Inflammatory macrophage treated with lipopolysaccharide for 1 hour (primary cell): ENCODE results near the gene GNG4.
"Not testable (repeated sequence)": the region's sequence is repeated elsewhere in the genome, so short reads cannot be mapped to it uniquely, and the experiment has no call there.

Source experiments
- DNase-seq, 2 donors: peaks; one replicate each; pipeline ENCODE4 v3.0.0-alpha.2; 2020 to 2022

Gene GNG4

GRCh38 chr1:235579891-235580290, 69.7 kb downstream of the GNG4 start:
- DNase-seq = no peak

GRCh38 chr1:235575597-235575996, 74.0 kb downstream of the GNG4 start:
- DNase-seq = no peak

- no peak for DNase-seq
Measured at GRCh38 chr1:235573880-235574279, 75.7 kb downstream of the GNG4 start.

DNA sequence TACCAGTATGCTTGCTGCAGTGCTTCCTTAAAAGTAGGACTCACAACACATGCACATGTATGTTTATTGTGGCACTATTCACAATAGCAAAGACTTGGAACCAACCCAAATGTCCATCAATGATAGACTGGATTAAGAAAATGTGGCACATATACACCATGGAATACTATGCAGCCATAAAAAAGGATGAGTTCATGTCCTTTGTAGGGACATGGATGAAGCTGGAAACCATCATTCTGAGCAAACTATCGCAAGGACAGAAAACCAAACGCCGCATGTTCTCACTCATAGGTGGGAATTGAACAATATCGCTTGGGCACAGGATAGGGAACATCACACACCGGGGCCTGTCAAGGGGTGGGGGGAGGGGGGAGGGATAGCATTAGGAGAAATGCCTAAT, 76.6 kb downstream of the GNG4 start:
- not testable (repeated sequence) for DNase-seq

DNA sequence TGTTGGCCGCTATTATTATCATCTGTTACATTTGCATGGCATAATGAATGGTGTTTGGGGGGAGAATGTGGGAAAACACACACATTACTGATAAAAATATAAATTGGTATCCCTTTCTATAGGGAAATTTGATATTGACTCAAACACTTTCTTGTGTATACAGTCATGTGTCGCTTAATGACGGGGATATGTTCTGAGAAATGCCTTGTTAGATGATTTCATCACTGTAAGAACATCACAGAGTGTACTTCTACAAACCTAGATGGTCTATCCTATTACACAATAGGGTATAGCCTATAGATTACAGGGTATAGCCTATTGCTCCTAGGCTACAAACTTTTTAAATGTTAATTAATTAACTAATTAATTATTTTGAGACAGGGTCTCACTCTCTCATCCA, 78.1 kb downstream of the GNG4 start:
- DNase-seq = peak; percentile 33 to 49

DNA sequence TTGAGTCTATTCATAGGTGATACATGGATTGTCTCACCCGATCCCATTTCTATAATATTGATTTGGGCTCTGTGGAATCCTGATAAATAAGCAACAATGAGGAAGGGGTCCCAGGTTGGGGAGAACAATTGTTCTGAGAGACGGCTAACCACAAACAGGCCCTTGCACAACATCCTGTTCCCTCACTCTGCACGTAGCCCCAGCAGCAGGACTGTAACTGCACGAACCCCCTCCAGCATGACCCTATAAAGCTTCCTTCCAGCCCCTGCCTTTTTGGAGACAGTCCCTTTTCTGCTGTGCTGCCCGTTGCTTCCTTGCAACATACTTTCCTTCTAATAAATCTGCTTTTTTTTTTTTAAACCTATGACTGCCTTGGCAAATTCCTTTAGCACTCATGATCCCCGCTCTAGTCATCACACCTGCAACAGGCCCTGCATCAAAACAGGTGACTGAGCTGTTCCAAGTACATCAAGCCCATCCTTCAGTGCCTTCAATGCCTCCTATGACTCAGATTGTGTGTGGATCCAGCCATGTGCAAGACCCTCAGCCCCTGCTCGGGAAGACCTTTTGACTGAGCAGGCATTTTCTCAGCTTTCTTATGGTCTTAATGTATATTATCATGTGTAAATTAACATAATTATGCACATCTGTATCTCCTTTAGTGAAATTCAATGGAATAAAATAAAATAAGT, 81.6 kb downstream of the GNG4 start:
- DNase-seq = no peak

DNA sequence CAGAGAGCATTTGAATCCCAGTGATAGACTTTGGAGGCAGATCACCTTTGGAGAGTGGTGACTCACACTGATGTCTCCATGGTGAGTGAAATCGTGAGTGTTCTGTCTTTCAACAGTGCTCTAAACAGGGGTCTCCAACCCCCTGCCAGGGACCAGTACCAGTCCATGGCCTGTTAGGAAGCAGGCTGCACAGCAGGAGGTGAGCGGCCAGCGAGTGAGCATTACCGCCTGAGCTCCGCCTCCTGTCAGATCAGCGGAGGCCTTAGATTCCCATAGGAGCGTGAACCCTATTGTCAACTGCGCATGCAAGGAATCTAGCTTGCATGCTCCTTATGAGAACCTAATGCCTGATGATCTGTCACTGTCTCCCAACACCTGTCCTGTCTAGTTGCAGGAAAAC, 83.5 kb downstream of the GNG4 start:
- DNase-seq = no peak

- no peak for DNase-seq
Measured at GRCh38 chr1:235563513-235564061, 86.0 kb downstream of the GNG4 start.

DNA sequence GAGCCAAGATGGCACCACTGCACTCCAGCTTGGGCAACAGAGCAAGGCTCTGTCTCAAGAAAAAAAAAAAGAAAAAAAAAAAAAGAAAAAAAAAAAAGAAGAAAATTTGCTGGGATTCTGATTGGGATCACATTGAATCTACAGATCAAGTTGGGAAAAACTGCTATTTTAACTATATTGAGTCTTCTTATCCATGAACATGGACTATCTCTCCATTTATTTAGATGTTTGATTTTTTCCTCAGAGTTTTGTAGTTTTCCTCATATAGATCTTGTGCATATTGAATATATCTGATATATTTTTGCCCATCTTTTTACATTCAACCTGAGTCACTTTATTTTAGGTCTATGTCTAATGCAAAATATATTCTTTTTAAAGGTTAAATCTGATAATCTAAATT, 87.0 kb downstream of the GNG4 start:
- no peak for DNase-seq

DNA sequence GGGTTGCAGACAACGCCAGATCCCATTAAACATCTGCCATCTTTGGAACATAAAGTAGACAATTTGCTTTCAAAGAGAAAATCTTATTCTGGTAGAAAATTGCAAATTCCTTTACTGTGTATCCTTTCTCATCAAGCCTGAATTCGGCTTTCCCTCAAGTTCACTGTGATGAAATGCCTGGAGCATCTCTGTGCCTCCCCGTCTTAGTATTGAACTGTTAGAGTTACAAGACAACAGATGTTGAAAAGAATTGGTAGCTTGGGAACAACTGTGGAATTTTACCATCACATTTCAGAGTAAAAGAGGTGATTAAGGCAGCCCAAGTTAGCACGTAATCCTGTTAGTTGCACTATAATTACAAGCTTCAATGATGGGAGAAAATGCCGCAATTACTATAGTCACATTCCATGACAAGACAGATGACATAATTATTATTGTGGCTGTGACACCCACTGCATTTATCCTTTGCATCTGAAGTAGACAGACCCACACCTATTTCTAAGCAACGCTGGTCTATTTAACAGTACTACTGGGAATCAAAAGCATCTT, 90.9 kb downstream of the GNG4 start:
- no peak for DNase-seq

DNA sequence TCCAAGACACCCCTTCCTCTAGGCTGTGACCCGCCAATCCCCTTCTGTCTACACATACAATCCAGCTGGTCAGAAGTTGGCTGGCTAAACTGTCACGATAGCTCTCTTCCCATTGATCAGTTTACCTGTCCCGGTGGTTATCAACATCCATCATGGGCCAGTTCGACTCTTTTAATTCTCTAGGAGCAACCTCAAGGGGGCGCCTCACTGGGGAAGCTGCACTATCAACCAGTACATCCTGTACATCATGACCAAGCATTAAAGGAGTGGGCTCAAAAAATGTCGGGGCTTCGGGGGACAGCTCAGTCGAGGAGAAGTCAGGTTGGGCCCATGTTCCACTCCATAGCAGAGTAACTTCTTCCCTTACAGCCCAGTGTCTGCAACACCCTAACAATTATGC, 92.1 kb downstream of the GNG4 start:
- DNase-seq = peak in 1 of 2 donors; percentile 20

- DNase-seq = no peak
Measured at GRCh38 chr1:235556807-235557206, 92.8 kb downstream of the GNG4 start.

DNA sequence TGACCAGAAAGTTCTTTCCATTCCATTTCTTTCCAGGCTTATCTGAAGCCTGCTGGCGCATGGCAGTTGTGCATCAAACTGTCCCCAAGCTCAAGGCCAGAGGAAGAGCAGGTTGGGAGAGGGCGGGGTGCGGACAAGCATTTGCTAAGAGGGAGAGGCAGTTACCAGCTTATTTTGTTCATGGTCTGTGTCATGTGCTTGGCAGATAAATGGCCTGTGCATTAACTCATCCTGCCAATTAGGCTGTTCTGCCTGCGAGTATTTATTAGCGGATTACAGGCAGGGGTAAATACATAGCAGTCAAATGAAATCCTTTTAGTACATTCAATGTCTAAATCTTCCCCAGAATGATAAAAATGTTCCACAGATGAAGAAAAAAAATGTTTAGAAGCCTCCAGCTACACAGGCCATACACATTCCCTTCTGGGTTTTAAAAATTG, 96.5 kb downstream of the GNG4 start:
- no peak for DNase-seq

GRCh38 chr1:235552146-235552716, 97.4 kb downstream of the GNG4 start:
- no peak for DNase-seq

- no peak for DNase-seq
Measured at GRCh38 chr1:235549351-235550139, 100.0 kb downstream of the GNG4 start.

- DNase-seq = peak; percentile 53 to 64
Measured at GRCh38 chr1:235546369-235547155, 103.0 kb downstream of the GNG4 start.

GRCh38 chr1:235545292-235545930, 104.2 kb downstream of the GNG4 start:
- DNase-seq = no peak

DNA sequence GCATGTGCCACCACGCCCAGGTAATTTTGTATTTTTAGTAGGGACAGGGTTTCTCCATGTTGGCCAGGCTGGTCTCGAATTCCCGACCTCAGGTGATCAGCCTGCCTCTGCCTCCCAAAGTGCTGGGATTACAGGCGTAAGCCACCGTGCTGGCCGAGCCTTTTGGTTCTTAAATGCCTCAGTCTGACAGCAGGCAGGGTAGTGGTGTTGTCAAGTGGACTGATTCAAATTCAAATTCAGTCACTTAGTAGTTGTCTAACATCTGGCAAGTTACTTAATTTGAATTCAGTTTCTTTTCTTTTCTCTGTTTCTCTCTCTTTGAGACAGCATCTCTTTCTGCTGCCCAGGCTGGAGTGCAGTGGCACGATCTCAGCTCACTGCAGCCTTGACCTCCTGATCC, 106.7 kb downstream of the GNG4 start:
- DNase-seq = not testable (repeated sequence)

DNA sequence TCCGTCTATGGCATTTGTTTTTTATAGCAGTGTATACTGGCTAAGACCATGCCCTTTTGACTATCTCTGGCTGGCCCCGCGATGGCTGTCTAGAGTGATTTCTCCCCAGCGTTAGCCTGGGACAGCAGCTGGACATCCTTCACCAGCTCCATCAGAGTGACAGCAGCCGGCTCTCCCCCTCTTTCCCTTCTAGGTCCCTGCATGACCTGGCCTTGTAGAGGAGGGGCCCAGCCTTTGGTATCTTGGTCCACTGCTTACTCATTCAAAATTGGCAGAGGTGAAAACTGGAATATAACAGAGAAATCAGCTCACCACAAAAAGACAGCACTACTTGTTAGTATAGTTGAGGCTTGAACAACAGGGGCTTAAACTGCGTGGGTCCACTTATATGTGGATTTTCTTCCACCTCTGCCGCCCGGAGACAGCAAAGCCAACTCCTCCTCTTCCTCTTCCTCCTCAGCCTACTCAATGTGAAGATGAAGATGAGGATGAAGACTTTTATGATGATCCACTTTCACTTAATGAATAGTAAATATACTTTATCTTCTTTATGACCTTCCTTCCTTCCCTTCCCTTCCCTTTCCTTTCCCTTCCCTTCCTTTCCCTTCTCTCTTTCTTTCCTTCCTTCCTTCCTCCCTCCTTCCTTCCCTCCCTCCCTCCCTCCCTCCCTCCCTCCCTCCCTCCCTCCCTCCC, 116.0 kb downstream of the GNG4 start:
- DNase-seq = no peak

- DNase-seq = no peak
Measured at GRCh38 chr1:235532360-235532759, 117.2 kb downstream of the GNG4 start.

DNA sequence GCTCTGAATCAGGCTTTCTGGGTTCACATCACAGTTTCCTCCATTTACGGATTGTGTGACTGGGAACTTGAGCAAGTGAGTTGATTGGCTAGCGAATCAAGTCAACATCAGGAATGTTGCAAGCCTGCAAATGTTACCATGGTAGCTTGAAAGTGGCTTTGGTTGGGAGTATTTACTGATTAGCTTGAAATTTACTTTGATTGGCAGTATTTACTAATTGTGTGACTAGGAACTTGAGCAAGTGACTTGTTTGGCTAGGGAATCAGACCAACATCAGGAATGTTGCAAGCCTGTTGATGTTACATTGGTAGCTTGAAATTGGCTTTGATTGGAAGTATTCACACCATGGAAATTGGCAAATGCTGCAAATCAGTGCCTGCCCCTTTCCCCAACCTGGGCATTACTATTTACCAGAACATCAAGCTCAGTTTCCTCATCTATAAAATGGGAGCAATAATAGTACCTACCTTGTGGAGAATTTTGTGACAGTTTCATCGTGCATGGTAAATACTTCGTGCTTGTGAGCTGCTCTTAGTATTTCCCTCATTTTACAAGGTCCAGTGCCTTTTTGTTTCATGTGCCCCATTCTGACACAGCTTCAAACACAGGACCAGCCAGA, 122.3 kb downstream of the GNG4 start:
- DNase-seq = no peak
